ENCODE measurements around the gene GOPC. TPM values are rescaled to one million over a fixed set of nuclear protein-coding genes. Genes with fewer than 3 reads are reported as not detected.

GOPC gene
- total RNA-seq, 1 donor from 2014 or later, result 15.3 TPM

DNA sequence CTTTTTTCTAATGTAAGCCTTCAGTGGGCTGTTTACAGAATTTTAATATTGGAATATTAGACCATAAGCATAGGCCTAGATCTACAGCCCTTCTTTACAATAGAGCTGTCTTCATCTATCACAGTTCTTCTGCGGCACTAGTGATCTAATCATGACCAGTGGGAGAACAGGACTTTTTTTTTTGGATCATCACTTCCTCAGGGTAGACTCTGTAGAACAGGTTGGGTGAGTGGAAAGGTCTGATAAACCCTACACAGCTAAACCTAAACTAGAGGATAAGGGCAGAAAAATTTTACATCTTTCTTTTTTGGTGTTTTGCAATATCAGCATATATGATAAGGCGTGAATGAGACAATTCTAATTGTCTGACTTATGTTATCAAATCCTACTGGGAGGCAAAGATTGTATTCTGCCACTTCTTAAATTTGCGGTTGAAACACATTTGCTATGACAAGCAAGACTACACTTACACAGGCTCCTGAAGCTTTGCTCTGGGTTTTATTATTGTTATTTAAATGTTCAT lies 52.2 kb downstream of the GOPC start:
- DNase-seq (ENCODE audit: low spot score), result no peak

DNA sequence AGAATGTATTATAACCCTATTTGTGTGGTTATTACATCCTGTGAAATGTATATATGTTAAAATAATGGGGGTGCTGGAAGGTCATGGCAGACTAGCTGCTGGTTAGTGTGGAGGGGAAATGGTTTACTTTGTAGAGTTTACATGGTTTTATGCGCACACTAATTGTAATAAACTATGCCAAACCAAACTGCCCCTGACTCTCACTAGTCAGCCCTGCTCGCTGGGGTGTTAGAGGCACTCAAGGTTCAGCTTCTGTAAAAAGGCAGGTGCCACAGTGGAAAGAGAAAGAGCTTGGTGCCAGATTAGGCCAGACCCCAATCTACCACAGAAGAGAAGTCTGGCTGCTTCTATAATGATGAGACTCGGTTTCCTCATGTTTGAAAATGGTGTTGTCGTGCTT lies 52.7 kb downstream of the GOPC start:
- no peak for DNase-seq (ENCODE audit: low spot score)

DNA sequence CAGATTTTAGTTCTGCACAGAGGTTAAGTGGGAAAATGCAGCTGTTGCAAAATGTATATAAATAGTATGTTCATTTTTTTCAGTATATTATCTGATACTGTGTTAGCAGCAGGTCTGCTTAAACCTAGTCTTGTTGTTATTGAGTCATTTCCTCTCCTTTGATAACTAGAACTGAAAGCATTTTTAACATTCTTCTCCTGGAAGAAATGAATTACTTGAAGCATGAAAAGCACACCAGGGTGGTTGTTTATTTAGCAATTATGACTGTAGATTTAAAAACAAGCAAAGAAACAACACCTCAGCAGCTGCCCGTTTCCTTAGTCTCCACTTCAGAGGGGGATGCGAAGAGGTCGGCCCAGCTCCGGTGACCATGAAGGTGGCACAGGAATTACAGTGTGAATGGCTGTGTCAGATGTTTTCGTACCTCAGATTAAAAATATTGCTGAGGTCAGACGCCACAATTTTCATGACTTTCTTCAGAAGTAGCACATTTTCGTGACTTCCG lies 53.5 kb downstream of the GOPC start:
- no peak for DNase-seq (ENCODE audit: low spot score)

DNA sequence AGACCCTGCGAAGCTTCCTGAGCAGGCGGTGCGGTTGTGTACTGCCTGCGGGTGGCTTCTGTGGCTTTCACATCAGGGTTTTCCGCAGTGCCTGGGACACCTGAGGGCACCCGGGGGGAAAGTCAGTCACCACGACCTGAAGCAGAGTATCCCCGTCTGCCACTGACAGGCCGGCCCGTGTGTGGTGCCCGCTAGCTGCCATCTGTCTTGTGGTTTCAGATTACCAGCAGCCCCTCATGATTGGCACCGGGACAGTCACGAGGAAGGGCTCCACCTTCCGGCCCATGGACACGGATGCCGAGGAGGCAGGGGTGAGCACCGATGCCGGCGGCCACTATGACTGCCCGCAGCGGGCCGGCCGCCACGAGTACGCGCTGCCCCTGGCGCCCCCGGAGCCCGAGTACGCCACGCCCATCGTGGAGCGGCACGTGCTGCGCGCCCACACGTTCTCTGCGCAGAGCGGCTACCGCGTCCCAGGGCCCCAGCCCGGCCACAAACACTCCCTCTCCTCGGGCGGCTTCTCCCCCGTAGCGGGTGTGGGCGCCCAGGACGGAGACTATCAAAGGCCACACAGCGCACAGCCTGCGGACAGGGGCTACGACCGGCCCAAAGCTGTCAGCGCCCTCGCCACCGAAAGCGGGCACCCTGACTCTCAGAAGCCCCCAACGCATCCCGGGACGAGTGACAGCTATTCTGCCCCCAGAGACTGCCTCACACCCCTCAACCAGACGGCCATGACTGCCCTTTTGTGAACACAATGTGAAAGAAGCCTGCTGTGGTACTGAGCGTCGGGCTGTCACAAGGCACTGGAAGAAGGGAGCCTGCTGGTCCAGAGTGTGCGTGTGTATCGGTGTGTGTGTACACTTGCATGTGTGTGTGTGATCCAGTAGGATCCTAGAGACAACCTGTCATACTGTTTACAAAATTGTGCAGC lies 54.4 kb downstream of the GOPC start:
- DNase-seq (ENCODE audit: low spot score), result no peak

DNA sequence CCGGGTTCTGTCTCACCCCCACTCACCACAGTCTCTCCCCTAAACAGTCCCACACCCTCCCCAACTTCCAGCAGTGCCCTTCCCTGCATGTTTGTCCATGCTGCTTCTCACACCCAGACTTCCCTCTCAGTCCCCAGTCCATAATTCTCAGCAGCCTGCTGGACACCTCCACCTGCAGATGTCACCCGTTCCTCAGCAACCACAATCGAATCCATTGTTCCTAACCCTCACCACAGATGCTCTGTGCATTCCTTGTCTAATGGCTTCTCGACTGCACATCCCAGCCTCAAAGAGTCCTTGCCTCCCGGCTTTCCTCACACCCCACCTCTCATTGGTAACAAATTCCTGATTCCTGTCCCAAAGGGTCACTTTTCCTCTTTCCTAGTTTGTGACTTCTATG lies 55.6 kb downstream of the GOPC start:
- no peak for DNase-seq (ENCODE audit: low spot score)

DNA sequence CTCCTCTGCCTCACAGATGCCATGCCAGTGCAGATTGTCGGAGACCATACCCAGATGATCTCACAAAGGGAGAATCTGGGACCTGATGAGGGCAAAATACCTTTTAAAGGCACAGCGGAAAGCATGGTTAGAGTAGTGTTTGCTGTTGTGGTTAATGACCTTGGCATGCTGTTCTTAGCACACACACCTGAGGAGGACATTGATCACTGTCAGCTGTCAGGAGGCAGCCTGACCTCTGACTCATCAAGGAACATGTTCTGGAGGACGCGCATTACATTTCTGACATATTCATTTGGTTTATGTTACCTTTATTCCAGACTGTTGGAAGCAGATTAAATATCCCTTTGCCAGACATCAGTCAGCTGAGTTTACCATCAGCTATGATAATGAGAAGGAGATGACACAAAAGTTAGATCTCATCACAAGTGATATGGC lies 57.1 kb downstream of the GOPC start:
- no peak for DNase-seq (ENCODE audit: low spot score)

DNA sequence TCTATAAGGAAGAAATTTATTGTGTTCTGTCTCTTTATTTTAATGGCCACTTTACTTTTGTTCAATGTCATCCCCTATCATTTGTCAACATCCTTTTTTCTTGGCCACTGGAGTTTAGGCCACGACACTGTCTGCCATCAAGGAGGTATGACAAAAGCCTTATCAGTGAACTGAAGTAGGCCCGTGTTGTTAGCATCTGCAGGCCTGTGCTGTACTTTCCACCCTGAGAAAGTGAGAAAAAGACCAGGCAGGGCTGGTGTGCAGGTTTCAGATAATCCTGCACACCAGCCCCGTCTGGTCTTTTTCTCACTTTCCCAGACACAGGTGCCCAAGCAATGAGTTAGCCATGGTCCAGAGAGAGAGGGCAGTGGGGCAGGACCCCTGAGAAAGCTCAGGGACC lies 57.6 kb downstream of the GOPC start:
- no peak for DNase-seq (ENCODE audit: low spot score)

DNA sequence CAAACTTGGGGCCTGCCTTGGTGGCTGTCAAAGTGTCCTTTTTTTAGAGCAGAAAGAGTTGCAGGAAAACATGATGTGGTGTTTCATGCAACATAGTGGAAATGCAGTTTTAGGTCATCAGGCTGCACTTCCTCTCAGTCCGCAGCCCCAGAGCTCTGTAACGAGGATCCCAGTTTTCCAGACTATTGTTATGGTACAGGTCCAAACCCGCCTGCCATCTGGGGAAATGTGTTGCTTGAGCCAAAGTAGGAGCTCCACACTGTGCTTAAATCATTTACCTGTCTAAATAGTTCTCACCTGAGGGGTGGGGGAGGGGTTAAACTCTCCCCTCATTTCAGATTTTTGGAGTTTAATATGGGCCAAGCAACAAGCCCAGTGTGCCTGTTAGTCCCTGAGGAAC lies 59.8 kb downstream of the GOPC start:
- DNase-seq (ENCODE audit: low spot score), result no peak

DNA sequence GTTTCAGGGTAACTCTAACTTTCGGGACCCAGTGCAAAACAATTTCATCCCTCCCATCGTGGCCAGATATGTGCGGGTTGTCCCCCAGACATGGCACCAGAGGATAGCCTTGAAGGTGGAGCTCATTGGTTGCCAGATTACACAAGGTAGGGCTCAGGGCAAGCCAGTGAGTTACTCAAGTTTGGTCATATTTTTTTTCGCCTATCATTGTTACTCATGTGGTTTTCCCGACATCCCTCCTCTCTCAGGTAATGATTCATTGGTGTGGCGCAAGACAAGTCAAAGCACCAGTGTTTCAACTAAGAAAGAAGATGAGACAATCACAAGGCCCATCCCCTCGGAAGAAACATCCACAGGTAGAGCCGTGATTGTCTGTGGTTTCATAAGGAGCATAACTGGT lies 61.6 kb downstream of the GOPC start:
- DNase-seq (ENCODE audit: low spot score), result no peak

DNA sequence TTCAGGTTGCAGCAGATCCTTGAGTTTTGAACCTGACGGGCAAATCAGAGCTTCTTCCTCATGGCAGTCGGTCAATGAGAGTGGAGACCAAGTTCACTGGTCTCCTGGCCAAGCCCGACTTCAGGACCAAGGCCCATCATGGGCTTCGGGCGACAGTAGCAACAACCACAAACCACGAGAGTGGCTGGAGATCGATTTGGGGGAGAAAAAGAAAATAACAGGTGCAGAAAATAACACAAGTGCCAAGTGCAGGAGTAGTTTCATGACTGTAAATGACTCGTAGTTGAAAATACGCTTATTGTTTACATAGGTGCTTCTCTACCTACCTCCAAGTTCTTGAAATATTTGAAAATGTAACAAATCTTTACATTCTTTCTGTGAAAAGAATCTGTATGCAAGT lies 63.7 kb downstream of the GOPC start:
- no peak for DNase-seq (ENCODE audit: low spot score)

DNA sequence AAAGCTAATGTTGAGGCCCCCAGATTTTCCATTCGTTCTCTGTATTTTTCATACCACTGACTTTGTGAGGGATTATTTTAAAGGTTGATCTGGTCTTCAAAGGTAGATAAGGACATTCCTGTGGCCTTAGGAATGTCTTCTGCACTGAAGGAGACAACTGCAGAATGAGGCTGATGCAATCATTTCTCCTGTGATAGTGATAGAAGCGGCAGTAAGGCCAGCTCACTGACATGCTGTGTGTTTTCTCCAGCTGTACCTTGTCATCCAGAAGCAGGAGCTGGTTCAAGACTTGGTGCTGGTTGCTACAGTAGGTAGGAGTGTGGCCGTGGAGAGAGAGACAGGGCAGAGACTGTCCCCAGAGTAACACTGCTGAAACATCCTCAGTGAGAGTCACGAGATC lies 66.0 kb downstream of the GOPC start:
- DNase-seq (ENCODE audit: low spot score), result no peak

DNA sequence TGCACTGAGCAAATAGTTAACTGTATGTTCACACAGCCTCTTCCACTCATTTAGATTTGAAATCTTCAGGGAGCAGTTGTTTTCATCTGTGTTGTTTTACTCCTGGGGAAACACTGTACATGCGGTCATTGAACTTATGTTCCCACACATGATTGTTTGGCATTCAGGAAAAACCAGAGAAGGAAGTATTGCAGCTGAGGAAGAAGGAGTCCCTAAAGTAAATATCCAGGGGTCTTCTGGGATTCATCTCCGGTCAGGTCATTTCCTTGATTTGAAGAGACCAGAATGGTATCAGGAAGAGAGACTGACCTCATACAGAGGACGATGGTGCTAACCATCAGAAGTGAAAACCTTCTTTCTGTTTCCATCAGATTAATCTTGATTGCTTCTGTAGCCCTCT lies 67.3 kb downstream of the GOPC start:
- no peak for DNase-seq (ENCODE audit: low spot score)

DNA sequence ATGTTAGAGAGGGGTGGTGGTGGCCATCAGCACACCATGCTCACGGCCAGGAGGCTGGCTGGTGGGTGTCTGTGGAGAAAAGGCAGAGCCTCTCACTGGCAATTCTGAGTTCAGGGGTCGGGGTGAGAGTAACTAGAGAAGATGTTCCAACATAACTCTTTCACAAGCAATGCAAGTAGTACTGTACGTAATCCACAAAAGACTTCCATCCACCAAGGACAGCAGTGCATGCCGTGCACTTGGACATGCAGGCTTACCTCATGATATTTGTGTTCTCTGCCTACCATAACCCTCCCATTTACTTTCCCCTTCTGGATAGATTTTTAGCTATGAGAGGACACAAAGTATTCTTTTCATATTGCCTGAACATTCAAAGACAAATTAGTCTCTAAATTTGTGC lies 68.5 kb downstream of the GOPC start:
- no peak for DNase-seq (ENCODE audit: low spot score)

DNA sequence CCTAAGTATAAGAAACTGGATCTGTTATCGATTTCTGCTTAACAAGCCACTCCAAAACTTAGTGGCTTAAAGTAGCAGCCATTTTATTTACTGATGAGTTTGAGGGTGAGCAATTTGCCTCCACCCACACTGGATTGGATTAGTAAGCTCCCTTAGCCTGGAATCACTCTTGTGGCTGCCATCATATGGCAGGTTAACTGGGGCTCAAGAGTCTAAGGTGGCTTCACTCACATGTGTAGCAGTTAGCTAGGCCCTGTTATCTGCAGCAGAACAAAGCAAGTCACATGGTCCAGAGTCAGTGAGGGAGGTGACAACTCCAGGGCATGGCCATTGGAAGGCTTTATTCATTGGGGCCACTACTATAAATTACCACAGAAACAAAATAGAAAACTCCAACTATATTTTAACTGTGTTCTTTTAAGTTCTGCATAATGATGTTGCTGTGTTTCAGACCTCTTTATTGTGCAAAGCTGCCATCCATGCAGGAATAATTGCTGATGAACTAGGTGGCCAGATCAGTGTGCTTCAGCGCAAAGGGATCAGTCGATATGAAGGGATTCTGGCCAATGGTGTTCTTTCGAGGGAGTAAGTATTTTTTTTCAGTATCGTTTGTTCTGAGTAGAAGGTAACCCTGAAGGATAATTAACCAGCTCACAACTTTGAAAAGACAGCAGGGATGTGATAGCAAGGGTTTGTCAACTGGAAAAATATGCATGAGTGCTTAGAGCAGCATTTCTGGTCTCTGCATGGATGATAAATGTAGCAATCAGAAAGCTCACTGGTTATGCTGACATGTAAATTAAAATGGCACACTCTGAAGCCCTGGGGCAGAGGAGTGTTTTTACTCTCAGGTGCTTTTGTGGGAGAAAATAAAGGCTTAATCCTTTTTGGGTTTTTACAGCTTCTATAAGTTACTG lies 70.2 kb downstream of the GOPC start:
- no peak for DNase-seq (ENCODE audit: low spot score)

DNA sequence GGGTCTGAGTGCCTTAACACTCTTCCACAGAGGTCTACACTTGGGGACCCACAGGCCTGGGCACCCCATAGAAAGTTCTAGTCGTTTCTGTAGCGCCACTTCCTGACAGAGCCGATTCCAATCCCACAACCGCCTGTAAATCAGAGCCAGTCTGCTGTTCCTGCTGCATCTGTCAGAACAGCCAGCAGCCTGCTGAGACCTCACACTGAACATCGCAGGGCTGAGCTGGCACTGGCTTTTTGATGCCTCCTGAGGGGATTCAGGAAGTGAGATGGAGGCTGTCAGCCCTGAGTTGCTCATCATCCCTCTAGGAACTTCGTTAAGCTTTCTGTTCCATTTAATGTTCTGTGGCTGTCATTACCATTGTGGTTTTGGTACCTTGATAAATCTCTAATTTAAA lies 71.0 kb downstream of the GOPC start:
- no peak for DNase-seq (ENCODE audit: low spot score)

DNA sequence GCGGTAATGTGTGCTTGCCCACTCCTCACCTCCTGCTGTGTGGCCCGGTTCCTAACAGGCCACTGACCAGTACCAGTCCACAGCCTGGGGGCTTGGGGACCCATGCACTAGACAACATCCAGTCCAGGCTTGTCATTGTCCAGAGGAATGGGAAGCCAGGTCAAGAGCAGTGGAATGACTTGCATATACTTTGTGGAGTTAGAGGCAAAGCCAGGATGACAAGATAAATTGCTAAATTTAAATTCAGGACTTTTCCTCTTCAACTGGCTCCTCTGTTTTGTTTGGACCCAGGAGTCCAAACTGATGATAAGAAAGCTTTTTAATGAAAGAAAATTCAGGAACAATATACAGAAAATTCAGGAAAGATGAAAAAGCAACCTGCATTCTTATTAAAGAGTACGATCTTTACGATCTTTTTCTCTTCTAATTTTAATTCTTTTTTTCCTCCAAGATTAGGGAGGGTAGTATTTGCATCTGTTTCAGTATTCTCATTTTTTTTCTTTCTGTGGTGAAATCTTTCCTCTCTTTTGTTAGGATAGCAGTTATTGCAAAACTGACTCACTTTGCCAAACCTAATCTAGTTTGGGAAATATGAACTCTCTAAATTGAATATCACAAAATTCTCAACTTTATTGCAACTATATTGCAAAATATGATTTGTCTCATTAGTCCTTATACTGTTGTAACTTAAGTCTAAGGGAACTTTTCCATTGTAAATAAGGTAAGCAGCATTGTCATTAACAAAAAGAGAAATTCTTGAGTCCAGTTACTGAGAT lies 71.7 kb downstream of the GOPC start:
- no peak for DNase-seq (ENCODE audit: low spot score)

DNA sequence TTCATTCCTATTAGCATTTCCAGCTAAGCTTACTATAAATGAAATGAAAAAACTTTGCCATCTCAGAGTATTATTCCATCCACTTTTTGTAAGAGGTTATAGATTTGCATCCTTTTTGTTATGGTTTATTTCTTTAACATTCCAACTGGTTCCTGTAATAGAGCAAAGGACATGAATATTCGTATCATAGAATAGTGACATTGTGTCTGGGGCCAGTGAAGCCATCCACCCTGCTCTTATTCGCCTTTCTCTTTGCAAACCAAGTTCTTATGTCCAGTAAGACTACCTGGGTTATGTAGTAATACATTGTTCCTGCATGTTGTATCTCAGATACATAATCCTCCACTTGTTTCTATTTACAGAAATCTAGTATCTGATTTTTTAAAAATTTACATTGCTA lies 76.7 kb downstream of the GOPC start:
- no peak for DNase-seq (ENCODE audit: low spot score)

DNA sequence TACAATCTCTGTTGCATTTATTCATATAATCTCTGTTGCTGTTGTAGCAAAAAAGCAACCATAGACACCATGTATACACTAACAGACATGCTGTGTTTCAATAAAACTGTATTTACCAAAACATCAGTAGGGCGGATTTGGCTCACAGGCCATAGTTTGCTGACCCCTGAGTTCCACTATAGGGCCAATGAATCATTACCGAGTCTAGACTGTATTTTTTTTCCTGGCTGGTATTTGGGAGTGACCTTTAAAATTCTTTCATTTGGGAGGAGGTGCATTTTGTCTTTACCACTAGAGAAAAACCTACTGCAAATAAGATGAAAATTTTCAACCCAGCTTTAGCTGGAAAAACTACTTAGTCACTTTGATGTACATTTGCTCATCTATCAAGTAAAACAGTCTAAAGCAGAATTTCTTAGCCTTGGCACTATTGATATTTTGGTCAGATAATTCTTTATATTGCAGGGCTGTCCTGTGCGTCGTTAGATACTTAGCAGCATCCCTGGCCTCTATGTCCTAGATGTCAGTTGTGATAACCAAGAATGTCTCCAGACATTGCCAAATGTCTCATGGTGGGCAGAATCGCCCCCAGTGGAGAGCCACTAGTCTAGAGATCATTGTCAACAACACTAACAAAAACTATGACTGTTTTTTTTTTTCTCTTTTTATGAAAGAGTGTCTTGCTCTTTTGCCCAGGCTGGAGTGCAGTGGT lies 80.4 kb downstream of the GOPC start:
- no peak for DNase-seq (ENCODE audit: low spot score)

DNA sequence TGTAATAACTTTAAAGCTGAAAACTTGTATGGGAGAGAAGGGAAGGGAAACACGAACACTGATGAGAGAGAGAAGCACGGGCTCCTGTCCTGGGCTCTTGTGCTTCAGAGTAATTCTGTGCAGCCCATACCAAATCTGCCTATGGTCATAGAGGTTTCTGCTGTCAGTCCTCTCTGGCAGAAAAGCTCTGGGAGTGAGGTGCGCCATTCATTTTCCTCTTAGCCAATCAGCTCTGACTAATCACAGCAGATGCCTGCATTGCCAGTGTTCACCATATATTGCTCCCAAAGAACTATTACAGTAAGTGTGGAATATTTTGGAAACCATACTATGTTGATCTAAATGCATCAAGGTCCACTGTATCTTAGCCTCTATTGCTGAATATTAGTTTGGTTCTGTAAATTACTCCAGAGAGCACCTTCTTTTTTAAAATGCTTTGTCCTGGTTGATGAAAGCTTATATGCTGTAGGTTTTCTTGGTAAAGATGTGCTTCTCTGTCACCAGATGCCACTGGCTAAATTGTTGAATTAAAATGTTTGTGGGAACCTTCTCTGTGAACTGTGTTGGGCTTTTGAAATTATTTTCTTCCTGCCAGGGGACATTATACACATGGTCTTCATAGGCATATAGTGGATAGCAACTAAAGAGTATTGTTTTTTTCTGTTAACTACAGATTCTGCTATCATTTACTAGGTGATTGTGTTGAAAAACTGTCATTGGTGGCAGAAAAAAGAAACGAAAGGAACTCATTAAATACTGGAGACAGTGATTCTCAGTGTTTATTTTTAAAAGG lies 81.5 kb downstream of the GOPC start:
- no peak for DNase-seq (ENCODE audit: low spot score)

DNA sequence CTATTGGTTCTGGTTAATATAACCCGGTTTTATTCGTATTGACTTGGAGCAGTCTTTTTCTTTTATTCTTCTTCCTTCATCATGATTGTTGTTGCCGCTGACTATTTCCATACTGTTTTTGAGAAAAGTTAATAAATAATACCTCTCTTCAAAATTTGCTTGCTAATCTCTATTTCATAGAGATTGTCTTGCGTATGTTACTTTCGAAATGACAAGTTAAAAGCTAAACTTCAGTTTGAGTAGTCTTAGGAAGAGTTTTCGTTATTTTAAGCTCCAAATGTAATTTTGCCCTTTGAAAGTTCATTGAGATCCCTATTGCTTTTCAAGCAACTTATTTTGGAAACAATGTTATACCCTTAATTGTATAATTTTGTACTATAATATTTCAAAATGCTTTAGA lies 83.4 kb downstream of the GOPC start:
- no peak for DNase-seq (ENCODE audit: low spot score)

All from mesenteric fat pad (tissue), 1 donor.